PC-9 (cell line): ENCODE data around the gene IFITM5.
"Not testable (repeated sequence)": the region's sequence is repeated elsewhere in the genome, so short reads cannot be mapped to it uniquely, and the experiment has no call there.

Experiments used
- CTCF ChIP-seq: fragments of 200-600 bp; sonication (generic); conservative IDR thresholded peaks from 2 replicates; pipeline ENCODE4 v1.6.1; 2017; ENCODE audit warnings: mixed run types, antibody characterized with exemption, mild to moderate bottlenecking, moderate library complexity
- EZH2 ChIP-seq: fragments of 200-600 bp; sonication (generic); IDR thresholded peaks from 2 replicates; pipeline ENCODE4 v1.8.0; 2017; ENCODE audit warnings: antibody characterized with exemption, low read depth

GRCh38 chr11:319121-319887 lies 20.0 kb upstream of the IFITM5 start:
- TF ChIP-seq CTCF, EZH2: not testable (repeated sequence)
